PFSK-1 (cell line): ENCODE measurements around the gene TRAPPC12.

ENCODE experiments used
- FOXP2 ChIP-seq: optimal IDR thresholded peaks from 2 replicates; pipeline ENCODE3; 2011; ENCODE audit warnings: borderline replicate concordance, control low read depth, inconsistent platforms; ENCODE audit not compliant: insufficient read depth; ENCODE audit errors: extremely low read length, extremely low read depth
- POLR2AphosphoS5 ChIP-seq: IDR thresholded peaks from 2 replicates; pipeline ENCODE4 v1.6.1; 2012; ENCODE audit warnings: low read depth, mild to moderate bottlenecking, control low read depth, low read length, moderate library complexity
- SIN3A ChIP-seq: IDR thresholded peaks from 2 replicates; pipeline ENCODE4 v1.6.1; 2012; ENCODE audit warnings: mild to moderate bottlenecking, low read length, moderate library complexity, borderline replicate concordance; ENCODE audit not compliant: insufficient read depth
- TAF1 ChIP-seq: IDR thresholded peaks from 2 replicates; pipeline ENCODE4 v1.6.1; 2012; ENCODE audit warnings: low read length, control low read depth, borderline replicate concordance; ENCODE audit not compliant: insufficient read depth
- TF ChIP-seq, protein P1 (sequence below), 2 experiments: IDR thresholded peaks; 2 replicates each; pipeline versions ENCODE4 v1.6.1 to v1.8.0; 2011 to 2012; ENCODE audit warnings: low read depth in 2 of 2, low read length in 2 of 2, control low read depth in 1 of 2, inconsistent platforms in 1 of 2, mild to moderate bottlenecking in 1 of 2, moderate library complexity in 1 of 2; ENCODE audit not compliant: insufficient read depth in 1 of 2

Gene TRAPPC12

DNA sequence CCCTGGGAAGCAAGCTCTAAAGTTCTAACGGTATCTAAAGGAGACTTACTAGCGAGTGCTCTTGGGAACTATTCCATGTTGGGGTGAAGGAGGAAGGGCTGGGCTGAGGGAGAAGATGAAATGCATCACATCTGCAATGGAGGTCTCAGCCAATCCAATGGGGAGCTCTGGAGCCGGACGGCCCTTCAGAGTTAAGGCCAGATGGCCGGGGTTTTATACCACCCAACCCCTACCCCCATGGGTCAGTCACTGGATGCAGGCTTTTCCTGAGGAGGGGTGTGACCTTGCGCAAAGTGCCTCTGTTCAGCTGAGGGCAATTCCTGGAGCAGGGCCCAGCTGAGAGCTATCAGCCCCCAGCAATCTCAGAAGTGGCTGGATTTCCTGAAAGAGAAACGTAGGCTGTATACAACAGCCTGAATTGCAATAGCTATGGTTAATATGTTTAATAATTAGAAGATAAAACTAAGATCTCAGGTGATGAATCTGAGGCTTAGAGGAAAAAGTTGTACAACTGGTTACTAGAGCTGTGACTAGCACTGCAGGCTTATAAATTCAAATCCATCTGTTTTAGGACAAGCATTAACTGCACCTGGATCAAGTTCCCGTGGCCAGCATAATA lies 23.4 kb upstream of the TRAPPC12 start:
- TF ChIP-seq TAF1 (no peak), POLR2AphosphoS5 (no peak), FOXP2 (no peak), SIN3A (no peak)
- TF ChIP-seq, protein P1, sequence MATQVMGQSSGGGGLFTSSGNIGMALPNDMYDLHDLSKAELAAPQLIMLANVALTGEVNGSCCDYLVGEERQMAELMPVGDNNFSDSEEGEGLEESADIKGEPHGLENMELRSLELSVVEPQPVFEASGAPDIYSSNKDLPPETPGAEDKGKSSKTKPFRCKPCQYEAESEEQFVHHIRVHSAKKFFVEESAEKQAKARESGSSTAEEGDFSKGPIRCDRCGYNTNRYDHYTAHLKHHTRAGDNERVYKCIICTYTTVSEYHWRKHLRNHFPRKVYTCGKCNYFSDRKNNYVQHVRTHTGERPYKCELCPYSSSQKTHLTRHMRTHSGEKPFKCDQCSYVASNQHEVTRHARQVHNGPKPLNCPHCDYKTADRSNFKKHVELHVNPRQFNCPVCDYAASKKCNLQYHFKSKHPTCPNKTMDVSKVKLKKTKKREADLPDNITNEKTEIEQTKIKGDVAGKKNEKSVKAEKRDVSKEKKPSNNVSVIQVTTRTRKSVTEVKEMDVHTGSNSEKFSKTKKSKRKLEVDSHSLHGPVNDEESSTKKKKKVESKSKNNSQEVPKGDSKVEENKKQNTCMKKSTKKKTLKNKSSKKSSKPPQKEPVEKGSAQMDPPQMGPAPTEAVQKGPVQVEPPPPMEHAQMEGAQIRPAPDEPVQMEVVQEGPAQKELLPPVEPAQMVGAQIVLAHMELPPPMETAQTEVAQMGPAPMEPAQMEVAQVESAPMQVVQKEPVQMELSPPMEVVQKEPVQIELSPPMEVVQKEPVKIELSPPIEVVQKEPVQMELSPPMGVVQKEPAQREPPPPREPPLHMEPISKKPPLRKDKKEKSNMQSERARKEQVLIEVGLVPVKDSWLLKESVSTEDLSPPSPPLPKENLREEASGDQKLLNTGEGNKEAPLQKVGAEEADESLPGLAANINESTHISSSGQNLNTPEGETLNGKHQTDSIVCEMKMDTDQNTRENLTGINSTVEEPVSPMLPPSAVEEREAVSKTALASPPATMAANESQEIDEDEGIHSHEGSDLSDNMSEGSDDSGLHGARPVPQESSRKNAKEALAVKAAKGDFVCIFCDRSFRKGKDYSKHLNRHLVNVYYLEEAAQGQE (IDR thresholded peaks at IDR 0.05; ENCODE audit: insufficient read depth in 1 of 2, low read depth in 2 of 2, low read length in 2 of 2) = no peak

DNA sequence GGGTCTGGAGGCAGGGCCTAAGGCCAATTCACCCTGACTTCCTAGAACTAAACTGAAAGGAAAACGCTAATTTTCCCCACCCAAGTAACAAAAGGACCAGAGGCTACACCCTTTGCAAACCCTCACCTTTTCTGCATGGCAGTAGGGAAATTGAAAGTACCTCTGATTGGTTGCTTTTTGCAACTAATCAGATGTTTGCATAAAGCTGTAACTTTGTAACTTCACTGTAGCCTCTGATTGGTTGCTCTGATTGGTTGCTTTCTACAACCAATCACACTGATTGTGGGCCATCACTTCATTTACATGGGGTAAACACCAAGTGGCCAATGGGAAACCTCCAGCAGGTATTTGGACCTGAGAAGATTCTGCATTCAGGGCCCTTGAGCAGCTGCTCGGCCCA lies 22.7 kb upstream of the TRAPPC12 start:
- no peak for TF ChIP-seq TAF1
- no peak for TF ChIP-seq SIN3A
- TF ChIP-seq, protein P1 (IDR thresholded peaks at IDR 0.05; ENCODE audit: insufficient read depth in 1 of 2, low read depth in 2 of 2, low read length in 2 of 2) = no peak
- TF ChIP-seq FOXP2 = no peak
- no peak for TF ChIP-seq POLR2AphosphoS5

DNA sequence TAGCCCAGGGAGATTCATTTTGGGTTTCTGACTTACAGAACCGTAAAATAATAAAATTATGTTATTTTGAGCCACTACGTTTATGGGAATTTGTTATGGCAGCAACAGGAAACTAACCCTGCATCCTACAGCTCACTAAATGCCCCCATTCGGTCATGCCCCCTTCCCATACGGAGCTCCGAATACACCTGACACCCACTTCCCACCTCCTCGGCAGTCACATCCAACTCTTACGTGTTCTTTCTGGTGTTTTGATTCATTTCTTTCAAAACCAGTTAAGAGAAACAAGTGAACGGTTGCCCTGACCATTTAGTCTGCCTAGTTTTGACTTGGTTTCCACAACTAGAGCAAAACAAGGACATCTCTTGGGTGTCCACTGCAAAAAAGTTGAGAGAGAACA lies 21.6 kb upstream of the TRAPPC12 start:
- TF ChIP-seq TAF1 (no peak), FOXP2 (no peak), POLR2AphosphoS5 (no peak), SIN3A (no peak)
- TF ChIP-seq, protein P1 (IDR thresholded peaks at IDR 0.05; ENCODE audit: insufficient read depth in 1 of 2, low read depth in 2 of 2, low read length in 2 of 2) = no peak

DNA sequence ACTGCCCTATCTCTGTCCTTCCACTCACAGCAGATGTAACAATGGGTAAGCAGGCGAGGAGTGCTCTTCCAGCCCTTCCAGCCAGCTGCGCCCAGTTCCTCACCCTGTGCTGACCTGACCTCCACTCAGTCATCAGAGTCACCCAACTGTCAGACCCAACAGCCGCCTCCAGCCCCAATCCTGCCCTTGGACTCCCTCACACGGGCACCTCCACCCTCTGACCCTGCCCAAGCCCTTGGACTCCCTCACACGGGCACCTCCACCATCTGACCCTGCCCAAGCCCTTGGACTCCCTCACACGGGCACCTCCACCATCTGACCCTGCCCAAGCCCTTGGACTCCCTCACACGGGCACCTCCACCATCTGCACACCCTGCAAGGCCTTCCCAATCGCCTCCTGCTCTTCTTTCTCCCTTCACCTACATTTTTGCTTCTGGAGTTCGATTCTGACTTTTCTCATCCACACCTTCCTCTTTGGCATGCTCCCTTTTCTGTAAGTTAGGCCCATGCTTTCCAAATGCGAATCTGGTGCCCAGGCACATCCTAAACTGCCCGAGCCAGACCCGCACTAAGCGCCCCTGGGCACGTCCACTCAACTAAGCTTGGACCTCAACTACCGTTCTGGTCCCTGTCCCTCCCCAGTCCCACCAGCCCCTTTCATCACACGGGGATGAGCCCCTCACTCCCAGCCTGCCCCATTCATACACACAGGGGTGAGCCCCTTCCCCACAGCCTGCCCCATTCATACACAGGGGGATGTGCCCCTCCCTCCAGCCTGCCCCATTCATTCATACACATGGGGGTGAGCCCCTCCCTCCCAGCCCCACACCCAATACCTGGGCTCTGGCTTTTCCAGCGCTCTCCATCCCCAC lies 17.7 kb upstream of the TRAPPC12 start:
- TF ChIP-seq POLR2AphosphoS5 = no peak
- TF ChIP-seq, protein P1 (IDR thresholded peaks at IDR 0.05; ENCODE audit: insufficient read depth in 1 of 2, low read depth in 2 of 2, low read length in 2 of 2) = no peak
- no peak for TF ChIP-seq SIN3A
- no peak for TF ChIP-seq TAF1
